22Rv1 (cell line): ENCODE measurements around the gene MSRB3.

Experiments
- H3K27ac ChIP-seq: fragments of 450-650 bp; 2 replicates; pipeline ENCODE4 v1.5.1; 2017
- ZFX ChIP-seq: fragments of 450-650 bp; IDR thresholded peaks from 2 replicates; pipeline ENCODE4 v1.6.1; 2017; ENCODE audit warnings: antibody characterized with exemption, borderline replicate concordance
- TF ChIP-seq, protein P1 (sequence below): fragments of 450-650 bp; IDR thresholded peaks from 2 replicates; pipeline ENCODE4 v1.5.1; 2017; ENCODE audit warnings: mild to moderate bottlenecking

Gene MSRB3

DNA sequence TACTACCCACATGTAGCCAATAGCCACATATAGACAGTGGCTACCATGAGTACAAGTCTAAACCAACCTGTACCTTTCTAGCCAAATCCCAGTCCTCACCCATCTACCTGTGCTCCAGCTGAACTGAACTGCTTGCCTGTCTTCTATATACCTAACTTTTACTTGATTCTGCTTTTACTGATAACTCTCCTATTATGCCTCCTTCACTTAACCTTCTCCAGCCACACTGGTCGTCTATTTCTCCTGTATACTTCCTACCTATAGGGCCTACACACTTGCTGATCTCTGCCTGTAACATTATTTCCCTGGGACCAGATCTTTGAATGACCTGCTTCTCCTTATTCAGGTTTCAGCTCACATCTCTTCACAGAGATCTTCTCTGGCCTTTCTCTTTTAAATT lies 26.0 kb upstream of the MSRB3 start:
- TF ChIP-seq, protein P1, sequence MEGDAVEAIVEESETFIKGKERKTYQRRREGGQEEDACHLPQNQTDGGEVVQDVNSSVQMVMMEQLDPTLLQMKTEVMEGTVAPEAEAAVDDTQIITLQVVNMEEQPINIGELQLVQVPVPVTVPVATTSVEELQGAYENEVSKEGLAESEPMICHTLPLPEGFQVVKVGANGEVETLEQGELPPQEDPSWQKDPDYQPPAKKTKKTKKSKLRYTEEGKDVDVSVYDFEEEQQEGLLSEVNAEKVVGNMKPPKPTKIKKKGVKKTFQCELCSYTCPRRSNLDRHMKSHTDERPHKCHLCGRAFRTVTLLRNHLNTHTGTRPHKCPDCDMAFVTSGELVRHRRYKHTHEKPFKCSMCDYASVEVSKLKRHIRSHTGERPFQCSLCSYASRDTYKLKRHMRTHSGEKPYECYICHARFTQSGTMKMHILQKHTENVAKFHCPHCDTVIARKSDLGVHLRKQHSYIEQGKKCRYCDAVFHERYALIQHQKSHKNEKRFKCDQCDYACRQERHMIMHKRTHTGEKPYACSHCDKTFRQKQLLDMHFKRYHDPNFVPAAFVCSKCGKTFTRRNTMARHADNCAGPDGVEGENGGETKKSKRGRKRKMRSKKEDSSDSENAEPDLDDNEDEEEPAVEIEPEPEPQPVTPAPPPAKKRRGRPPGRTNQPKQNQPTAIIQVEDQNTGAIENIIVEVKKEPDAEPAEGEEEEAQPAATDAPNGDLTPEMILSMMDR: no peak
- no peak for TF ChIP-seq ZFX
- no peak overlapping the region for H3K27ac ChIP-seq

DNA sequence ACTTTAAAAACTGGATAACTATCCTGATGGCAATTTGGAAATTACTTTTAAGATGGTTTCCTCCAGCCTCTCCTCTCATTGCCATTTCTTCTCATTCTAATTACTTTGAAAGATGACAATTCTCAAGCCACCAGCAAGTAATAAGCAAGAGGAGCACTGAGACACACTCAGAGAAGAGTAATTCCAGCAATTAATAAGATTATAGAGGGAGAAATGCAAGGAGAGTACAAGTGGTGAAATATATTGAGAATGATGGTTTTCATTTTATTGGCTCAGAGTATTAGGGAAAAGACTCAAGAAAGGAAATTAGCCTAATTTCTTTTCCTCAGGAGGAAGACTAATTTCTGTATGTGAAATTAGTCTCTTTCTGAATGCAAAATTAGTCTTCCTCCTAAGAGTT lies 20.5 kb upstream of the MSRB3 start:
- H3K27ac ChIP-seq: no peak overlapping the region
- TF ChIP-seq ZFX: no peak
- TF ChIP-seq, protein P1: no peak

- no peak for TF ChIP-seq ZFX
- TF ChIP-seq, protein P1: no peak
- no peak overlapping the region for H3K27ac ChIP-seq
Observed at GRCh38 chr12:65259501-65259900, 19.0 kb upstream of the MSRB3 start.

DNA sequence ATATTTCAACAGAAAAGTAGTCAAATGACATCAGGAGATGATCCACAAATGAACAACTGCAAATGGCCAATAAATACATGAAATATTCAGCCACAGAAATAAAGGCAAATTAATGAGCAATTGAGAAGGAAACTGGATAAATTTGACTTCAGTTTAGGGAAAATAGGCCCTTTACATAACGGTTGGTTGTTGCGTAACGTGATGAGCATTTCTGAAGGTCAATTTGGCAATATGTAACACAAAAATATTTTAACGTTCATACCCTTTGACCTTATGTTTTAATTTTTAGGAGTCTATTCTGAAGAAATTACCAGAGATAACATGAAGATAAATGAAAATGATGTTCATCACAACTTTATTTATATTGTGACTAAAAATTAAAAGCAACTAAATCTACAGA lies 14.7 kb upstream of the MSRB3 start:
- no peak overlapping the region for H3K27ac ChIP-seq
- no peak for TF ChIP-seq ZFX
- TF ChIP-seq, protein P1: no peak

GRCh38 chr12:65266408-65266807 lies 12.1 kb upstream of the MSRB3 start:
- H3K27ac ChIP-seq: no peak overlapping the region
- TF ChIP-seq, protein P1: no peak
- no peak for TF ChIP-seq ZFX

DNA sequence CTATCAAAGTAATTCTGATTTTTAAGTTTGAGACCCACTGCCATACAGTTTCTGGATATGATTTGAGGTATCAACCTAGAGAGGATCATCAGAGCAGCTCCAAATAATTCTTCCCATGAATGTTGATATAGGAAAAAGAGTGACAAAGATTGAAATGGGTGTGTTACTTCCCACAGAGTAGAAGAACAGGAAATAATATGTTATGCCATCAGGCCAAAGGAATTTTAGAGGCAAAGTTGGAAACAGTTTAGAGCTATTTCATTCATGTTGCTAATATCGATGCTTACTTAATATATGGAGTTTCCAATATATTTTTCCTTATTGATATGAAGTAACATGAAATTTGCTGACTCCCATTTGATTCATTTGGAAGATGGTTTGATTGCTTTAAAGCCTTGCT lies 8.9 kb upstream of the MSRB3 start:
- H3K27ac ChIP-seq: no peak overlapping the region
- TF ChIP-seq ZFX: no peak
- TF ChIP-seq, protein P1: no peak

- H3K27ac ChIP-seq: no peak overlapping the region
- TF ChIP-seq, protein P1: no peak
- TF ChIP-seq ZFX: no peak
Observed at GRCh38 chr12:65274602-65275272, 3.7 kb upstream of the MSRB3 start.
